IPS-18c (cell line): ENCODE data around the gene CMTM2.
"Not testable (repeated sequence)": the region's sequence is repeated elsewhere in the genome, so short reads cannot be mapped to it uniquely, and the experiment has no call there.

Experiments used
- H3K4me3 ChIP-seq: 2 replicates; pipeline ENCODE4 v1.7.0; 2013; ENCODE audit warnings: low read depth, mild to moderate bottlenecking, low read length, moderate library complexity; ENCODE audit not compliant: insufficient read depth
- H3K9me3 ChIP-seq: one replicate; pipeline ENCODE4 v1.6.1; 2013; ENCODE audit warnings: mild to moderate bottlenecking, low read length, moderate library complexity; ENCODE audit not compliant: control insufficient read depth, insufficient read depth

The CMTM2 gene

DNA sequence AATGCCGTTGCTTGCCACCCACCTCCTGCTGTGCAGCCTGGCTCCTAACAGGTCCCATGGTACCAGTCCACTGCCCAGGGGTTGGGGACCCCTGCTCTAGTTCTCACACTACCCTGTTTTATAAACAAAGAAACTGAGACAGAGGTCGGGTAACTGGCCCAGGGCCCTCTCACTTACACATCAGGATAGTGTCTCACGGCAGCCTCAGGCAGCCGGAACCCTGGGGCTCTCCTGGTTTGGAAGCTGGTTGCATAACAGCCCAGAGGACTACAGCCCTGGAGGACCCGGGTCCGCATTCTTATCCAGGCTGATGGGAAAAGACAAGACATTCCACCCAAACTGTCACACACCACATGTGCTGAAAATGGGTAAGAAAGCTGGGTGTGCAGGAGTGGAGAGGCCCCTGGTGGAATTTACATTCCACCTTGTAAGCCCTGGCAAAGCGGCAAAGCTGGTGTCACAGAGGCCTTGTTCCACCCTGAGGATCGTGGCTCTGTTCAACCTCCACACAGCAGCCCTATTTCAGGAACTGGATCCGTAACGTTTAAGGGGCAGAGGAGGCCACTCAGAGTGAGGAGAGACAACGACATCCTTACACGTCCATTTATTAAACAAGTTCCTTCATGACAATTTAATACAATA lies 35.0 kb downstream of the CMTM2 start:
- no peaks in the 10 kb centered on the region for H3K9me3 ChIP-seq
- H3K4me3 ChIP-seq = no peak overlapping the region

DNA sequence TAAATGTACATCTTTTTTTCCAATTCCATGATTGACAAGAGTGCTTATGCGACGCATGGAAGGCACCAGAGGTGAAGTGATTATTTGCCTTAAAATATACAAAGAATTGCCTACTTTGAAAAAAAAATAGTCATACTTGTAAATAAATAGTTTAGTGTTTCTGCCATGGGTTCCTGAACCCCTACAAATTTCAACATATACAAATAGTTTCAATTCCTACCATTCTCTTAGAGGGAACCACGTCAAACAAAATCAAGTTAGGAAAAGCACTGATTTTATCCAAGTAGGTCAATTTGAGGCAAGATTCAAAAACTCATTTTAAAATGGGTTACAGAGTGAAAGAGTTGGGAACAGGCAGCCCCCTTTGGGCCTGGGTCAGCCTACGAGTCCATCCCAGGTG lies 36.9 kb downstream of the CMTM2 start:
- no peak overlapping the region for H3K4me3 ChIP-seq
- no peaks in the 10 kb centered on the region for H3K9me3 ChIP-seq

DNA sequence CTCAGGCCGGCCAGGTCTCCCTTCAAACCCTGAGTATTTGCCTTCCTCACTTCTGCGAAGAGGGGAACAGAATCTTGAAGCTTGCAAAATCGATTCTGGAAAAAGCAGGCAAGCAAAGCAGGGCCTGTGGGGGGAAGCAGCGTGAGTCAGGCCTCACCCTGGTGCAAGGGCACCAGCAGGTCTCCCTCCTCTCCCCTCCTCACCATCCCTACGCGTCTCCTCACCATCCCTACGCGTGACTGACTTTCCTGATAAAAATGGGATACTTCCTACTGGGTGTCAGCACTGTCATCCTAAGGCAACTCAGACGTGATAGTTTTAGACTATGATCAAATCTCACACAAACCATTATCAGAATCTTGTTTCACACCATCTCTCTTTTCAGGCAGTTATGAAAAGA lies 37.3 kb downstream of the CMTM2 start:
- Histone ChIP-seq H3K9me3 (no peaks in the 10 kb centered on the region), H3K4me3 (no peak overlapping the region)

DNA sequence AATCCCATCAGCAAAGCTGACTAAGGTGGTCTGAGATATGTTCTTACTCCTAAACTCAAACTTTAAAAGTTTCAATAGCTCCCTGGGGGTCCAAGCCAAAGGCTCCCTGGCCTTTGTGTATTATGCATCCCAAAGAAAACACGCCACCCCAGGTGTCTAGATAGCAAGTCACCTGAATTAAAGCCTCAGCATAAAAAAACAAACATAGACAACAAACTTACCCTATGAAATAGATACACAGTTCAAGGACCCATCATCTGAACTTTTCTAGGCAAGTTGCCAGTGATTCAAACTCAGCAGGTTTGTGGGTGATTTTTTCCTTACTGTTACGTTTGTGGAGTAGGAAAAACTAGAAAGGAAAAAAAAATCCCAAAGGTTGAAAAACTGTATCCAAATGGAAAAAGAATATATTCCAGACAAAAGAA lies 37.8 kb downstream of the CMTM2 start:
- H3K4me3 ChIP-seq = no peak overlapping the region
- no peaks in the 10 kb centered on the region for H3K9me3 ChIP-seq

DNA sequence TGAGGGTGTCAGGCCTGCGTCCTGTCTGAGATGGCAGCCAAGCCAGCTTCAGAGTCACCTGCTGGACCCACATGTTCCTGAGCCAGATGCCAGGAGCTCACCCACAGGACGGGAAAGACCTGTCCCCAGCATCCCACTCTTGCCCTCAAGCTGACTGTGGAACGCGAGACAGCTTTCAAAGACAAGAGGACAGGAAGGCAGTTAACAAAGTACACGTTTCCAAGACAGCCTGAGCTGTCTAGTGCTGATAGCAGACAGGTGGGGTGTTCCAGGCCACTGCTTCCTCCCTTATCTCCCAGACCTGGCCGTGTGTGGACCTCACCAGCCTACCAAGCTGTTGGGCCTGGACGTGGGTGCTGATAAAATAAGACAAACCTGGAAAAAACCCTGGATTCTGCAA lies 38.5 kb downstream of the CMTM2 start:
- no peak overlapping the region for H3K4me3 ChIP-seq
- no peaks in the 10 kb centered on the region for H3K9me3 ChIP-seq

DNA sequence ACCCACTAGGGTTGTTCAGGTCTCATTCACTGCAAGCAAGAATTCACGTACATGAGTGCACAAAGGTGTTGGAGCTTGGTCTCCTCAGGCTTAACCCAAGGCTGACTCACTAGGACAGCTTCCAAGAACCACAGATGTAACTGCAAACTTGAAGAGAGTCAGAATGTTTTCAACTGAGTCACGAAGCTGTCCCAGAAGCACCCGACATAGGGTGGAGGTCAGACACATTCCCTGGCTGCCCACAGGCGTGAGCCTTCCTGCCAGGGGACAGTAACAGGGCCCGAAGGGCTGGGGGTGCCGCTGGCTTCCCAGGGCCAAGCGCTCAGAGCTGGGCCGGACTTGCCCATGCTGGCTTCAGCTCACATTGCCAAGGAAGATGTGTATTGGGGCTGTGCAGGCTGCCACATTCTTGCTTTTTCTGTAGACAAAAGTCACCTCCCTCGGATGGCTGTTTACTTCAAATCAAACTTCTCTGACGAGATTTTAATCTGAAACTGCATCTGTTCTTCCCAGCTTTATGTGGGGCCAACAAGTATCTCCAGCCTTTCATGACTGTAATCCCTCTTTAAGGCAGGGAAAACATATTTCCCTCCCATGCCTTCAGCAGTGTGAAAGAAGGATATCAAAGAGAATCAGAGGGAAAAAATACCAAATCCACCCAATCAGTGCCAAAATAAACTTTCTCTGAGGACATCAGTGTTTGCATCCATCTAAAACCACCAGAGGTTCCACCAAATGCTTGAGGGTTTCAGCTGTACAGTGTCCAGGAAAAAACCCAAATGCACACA lies 39.5 kb downstream of the CMTM2 start:
- H3K4me3 ChIP-seq = no peak overlapping the region
- H3K9me3 ChIP-seq = no peaks in the 10 kb centered on the region

DNA sequence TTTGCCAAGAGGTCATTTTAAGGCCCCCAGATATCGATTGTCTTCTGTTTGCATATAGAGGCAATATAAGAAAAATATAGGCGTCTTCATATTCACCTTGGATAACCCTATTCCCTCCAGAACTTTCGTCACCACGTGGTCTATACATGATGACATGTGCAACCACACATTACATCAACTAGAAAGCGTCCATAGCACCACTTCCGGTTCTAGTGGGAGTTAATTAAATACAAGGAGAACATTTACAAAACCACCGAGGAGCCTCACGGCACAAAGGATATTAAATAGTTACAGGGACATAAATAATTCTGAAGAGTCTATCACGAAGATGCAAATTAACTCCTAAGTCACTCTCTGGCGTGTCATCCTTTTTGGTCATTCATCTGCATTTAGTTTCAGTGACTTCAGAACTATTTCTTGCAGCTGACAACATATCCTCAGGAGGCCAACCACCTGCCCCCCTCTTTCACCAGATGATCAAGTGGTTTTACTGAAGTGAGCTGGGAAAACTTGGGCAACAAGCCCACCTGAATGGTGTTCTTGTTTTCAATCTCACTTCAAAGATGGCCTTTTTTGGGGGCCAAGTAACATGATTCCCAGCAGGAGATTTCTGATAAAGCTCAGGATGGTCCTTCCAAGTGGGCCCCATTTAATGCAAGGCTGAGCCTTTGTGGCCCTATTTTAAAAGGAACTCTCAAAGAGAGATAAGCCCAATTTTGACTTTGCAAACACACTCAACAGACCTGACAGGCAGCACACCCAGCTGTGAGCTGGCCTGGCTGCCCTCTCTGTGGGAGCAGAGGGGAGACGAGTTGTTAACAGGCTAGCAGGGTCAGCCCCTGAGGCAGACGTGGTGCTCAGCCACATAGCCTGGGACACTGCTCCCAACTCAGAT lies 40.5 kb downstream of the CMTM2 start:
- Histone ChIP-seq H3K4me3 (no peak overlapping the region), H3K9me3 (no peaks in the 10 kb centered on the region)

DNA sequence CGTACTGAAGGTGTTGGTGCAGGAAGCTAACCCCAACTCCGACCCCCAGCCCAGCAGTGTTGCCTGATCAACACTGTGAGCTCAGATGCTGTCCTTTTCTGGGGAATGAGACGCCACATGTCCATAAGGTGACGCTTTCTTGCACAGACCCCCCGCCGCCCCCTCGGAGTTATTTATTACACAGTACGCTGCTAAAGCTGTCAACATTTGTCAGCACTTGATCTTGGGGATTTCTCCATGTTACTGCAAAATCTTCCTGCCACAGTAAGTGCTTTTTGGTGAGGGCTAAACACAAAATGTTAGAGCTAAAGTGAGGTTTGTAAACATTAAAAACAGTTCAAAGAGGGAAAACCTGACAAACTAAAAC lies 41.1 kb downstream of the CMTM2 start:
- H3K4me3 ChIP-seq = no peak overlapping the region
- H3K9me3 ChIP-seq = no peaks in the 10 kb centered on the region

DNA sequence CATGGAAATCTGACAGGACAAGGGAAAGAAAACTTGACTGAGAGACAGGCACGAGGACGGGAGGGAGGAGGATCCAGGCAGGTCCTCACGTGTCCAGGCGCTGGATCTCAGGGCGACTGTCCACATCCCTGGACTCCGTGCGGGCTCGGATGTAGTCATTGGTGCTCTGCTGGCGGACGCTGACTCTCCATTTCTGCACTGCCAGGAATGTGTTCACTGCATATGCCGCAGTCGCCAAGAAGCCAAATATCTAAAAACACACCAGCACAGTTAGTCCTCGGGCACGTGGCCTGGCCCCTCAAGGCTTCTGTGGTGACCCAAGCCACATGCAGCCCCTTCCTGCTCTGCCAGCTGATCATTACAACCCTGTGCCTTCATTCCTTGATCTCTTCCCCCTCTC lies 42.7 kb downstream of the CMTM2 start:
- no peaks in the 10 kb centered on the region for H3K9me3 ChIP-seq
- no peak overlapping the region for H3K4me3 ChIP-seq

DNA sequence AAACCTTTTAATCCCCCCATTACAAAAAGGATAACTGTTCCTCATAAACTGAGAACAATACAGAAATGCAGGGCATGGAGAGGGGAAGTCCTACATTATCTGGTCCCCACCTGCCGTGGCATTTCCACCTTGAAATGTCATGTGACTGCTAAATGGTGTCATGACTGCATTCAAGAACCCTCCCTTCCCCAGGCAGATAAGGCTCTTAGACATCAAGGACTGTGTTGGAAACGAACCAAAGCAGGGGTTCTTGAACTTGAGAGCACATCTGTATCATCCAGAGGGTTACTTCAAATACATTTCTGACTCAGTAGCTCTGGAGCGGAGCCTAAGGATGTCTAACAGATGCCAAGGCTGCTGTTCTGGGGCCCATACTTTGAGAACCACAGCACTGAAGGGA lies 43.6 kb downstream of the CMTM2 start:
- Histone ChIP-seq H3K4me3 (no peak overlapping the region), H3K9me3 (no peaks in the 10 kb centered on the region)

DNA sequence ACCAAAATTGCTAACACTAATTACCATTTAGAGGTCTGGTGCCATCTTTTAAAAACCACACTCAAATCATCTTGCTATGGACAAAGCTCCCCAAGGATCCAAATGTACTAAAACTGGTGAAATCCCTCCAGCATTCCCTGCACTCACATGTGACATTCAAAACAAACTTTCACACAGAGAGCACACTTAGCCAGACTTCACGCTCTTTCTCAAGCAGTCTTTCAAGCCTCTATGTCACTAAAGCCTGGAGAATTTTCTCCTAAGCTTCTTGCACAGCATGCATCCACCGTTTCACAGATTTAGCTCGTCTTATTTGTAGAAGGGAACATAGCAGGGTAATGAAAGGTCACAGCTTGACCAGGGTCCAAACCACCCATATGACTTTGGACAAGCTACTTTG lies 44.5 kb downstream of the CMTM2 start:
- Histone ChIP-seq H3K9me3 (no peaks in the 10 kb centered on the region), H3K4me3 (no peak overlapping the region)

DNA sequence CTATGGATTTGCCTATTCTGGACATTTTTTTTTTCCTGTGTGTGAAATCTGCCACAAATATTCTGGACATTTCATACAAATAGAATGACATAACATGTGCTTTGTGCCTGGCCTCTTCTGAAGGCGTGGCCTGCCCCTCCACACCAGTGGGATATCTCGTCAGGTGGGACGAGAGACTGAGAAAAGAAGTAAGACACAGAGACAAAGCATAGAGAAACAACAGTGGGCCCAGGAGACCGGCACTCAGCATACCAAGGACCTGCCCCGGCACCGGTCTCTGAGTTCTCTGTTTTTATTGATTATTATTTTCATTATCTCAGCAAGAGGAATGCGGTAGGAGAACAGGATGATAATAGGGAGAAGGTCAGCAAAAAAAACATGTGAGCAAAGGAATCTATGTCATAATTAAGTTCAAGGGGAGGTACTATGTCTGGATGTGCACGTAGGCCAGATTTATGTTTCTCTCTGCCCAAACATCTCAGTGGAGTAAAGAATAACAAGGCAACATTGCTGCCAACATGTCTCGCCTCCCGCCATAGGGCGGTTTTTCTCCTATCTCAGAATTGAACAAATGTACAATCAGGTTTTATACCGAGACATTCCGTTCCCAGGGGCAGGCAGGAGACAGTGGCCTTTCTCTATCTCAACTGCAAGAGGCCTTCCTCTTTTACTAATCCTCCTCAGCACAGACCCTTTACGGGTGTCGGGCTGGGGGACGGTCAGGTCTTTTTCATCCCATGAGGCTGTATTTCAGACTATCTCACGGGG lies 48.5 kb downstream of the CMTM2 start:
- not testable (repeated sequence) for H3K4me3 ChIP-seq, H3K9me3 ChIP-seq

DNA sequence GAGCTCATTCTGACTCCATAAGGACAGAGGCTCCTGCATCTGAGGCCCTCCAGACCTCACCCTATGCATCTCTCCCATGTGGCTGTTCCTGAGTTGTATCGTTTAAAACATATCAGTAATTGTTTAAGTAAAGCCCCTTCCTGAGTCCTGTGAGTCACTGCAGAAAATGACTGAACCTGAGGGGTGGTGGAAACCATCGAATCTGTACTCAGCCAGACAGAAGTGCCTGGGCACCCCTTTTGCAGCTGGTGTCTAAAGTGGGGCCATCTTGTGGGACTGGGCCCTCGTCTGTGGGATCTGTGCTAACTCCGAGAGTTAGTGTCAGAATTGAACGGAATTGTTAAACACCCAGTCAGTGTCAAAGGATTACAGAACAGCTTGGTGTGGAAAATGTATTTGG lies 50.6 kb downstream of the CMTM2 start:
- no peaks in the 10 kb centered on the region for H3K9me3 ChIP-seq
- H3K4me3 ChIP-seq = no peak overlapping the region

DNA sequence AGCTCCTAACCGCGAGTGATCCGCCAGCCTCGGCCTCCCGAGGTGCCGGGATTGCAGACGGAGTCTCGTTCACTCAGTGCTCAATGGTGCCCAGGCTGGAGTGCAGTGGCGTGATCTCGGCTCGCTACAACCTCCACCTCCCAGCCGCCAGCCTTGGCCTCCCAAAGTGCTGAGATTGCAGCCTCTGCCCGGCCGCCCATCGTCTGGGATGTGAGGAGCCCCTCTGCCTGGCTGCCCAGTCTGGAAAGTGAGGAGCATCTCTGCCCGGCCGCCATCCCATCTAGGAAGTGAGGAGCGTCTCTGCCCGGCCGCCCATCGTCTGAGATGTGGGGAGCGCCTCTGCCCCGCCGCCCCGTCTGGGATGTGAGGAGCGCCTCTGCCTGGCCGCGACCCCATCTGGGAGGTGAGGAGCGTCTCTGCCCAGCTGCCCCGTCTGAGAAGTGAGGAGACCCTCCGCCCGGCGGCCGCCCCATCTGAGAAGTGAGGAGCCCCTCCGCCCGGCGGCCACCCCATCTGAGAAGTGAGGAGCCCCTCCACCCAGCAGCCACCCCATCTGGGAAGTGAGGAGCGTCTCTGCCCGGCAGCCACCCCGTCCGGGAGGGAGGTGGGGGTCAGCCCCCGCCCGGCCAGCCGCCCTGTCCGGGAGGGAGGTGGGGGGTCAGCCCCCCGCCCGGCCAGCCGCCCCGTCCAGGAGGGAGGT lies 51.4 kb downstream of the CMTM2 start:
- H3K9me3 ChIP-seq, H3K4me3 ChIP-seq: not testable (repeated sequence)

DNA sequence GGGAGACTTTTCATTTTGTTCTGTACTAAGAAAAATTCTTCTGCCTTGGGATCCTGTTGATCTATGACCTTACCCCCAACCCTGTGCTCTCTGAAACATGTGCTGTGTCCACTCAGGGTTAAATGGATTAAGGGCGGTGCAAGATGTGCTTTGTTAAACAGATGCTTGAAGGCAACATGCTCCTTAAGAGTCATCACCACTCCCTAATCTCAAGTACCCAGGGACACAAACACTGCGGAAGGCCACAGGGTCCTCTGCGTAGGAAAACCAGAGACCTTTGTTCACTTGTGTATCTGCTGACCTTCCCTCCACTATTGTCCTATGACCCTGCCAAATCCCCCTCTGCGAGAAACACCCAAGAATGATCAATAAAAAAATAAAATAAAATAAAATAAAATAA lies 52.3 kb downstream of the CMTM2 start:
- not testable (repeated sequence) for H3K9me3 ChIP-seq, H3K4me3 ChIP-seq

DNA sequence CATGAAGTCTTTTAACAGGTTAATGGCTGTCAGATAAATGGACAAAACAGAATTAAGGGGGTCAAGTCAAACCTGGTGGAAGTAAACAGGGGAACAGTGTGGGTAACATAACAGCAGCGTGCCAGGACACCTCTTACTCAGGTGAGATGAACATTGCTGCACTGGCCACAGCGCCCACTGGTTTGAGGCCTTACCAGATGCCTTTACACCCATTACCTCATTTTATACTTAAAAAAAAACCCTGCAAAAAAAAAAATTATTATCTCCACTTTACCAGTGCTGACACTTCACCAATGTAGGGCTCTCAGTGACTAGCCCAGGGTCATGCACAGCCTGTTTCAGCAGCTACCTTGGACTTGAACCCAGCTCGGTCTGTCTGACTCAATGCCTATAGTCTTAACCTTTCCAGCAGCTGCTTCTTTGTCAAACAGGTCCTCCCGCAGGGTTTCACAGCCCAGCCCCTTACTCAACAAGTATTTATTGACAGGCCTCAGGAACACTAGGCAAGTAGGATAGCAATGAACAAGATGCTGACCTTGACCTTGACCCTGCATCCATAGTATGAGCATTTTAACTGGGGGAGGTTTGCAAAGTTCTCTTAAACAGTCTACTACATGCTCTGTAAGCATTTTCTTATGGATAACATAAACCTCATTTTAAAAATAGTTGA lies 55.4 kb downstream of the CMTM2 start:
- H3K4me3 ChIP-seq = no peak overlapping the region
- H3K9me3 ChIP-seq = no peaks in the 10 kb centered on the region
